ENCODE data around the gene SH3BP2. TPM values are rescaled to one million over a fixed set of nuclear protein-coding genes. Genes with fewer than 3 reads are reported as not detected.

Gene SH3BP2
- polyA plus RNA-seq, 3 donors: 19.1 to 478 (median 26.9) TPM

- H3K79me2 ChIP-seq (ENCODE audit: insufficient read depth, low read length): peaks cover 100% of the 10 kb centered on the region
- intact Hi-C loops (cut with micrococcal nuclease): loop anchor here (2.0 to 5.0 kb wide), 4 partner anchors 14 to 44 kb away; partner anchors contain the start of genes ADD1 (in 1 of the 2) and TNIP2 (in 1 of the 2)
- 6% methylated on average over 22 of the region's 29 CpGs for WGBS (ENCODE audit: insufficient coverage)
Observed at GRCh38 chr4:2798399-2799223, 5.7 kb downstream of the SH3BP2 start.

More at GRCh38 chr4:2798399-2799223, 5.7 kb downstream of the SH3BP2 start:
- H4K20me1 ChIP-seq (ENCODE audit: insufficient read depth, low read length): peaks cover 92% of the 10 kb centered on the region
- Mint-ChIP-seq H3K4me1 (peaks cover 71% of the 10 kb centered on the region), H3K27ac (peak overlapping the region; percentile 97 to 99 (median 99)), H3K4me3 (peak overlapping the region; percentile 96 to 97), H3K36me3 (peaks cover 40 to 64% of the 10 kb centered on the region in 2 donors), H3K27me3 (ENCODE audit: low read depth in 3 of 3) (peaks cover 0 to 4% (median 2%) of the 10 kb centered on the region in 3 donors), H3K9me3 (no peaks in the 10 kb centered on the region)
- H3K4me3 ChIP-seq (replicated peaks in 1 of 3; ENCODE audit: low read depth in 2 of 3, low read length in 3 of 3): peak overlapping the region; percentile 71 to 99 (median 86)
- H3K4me1 ChIP-seq (ENCODE audit: control insufficient read depth in 1 of 2, insufficient read depth in 2 of 2, low read length in 2 of 2): peaks cover 90 to 100% of the 10 kb centered on the region in 2 donors
- peak; percentile 85 to 92 (median 89) for DNase-seq
- H3K4me2 ChIP-seq (replicated peaks; ENCODE audit: extremely low read depth, low read length, poor library complexity, severe bottlenecking): peak overlapping the region; percentile 98
- no peaks in the 10 kb centered on the region for H3K27me3 ChIP-seq (ENCODE audit: control insufficient read depth in 2 of 2, insufficient read depth in 2 of 2, low read length in 2 of 2)
- H3K27ac ChIP-seq (ENCODE audit: low read depth in 1 of 2, low read length in 2 of 2): peak overlapping the region; percentile 99 to 100
- TF ChIP-seq, protein P1, sequence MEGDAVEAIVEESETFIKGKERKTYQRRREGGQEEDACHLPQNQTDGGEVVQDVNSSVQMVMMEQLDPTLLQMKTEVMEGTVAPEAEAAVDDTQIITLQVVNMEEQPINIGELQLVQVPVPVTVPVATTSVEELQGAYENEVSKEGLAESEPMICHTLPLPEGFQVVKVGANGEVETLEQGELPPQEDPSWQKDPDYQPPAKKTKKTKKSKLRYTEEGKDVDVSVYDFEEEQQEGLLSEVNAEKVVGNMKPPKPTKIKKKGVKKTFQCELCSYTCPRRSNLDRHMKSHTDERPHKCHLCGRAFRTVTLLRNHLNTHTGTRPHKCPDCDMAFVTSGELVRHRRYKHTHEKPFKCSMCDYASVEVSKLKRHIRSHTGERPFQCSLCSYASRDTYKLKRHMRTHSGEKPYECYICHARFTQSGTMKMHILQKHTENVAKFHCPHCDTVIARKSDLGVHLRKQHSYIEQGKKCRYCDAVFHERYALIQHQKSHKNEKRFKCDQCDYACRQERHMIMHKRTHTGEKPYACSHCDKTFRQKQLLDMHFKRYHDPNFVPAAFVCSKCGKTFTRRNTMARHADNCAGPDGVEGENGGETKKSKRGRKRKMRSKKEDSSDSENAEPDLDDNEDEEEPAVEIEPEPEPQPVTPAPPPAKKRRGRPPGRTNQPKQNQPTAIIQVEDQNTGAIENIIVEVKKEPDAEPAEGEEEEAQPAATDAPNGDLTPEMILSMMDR (IDR thresholded peaks at IDR 0.05): no peak
- no peak overlapping the region for H2AFZ ChIP-seq (ENCODE audit: insufficient read depth, low read depth, low read length, poor library complexity, severe bottlenecking)
- peak overlapping the region; percentile 96 for H3K9ac ChIP-seq (ENCODE audit: insufficient read depth, low read length, poor library complexity, severe bottlenecking)
- H3K9me3 ChIP-seq (replicated peaks in 1 of 2; ENCODE audit: control insufficient read depth in 1 of 2, insufficient read depth in 1 of 2, low read length in 2 of 2): no peaks in the 10 kb centered on the region
- peaks cover 26 to 31% of the 10 kb centered on the region in 2 donors for H3K36me3 ChIP-seq (replicated peaks in 1 of 2; ENCODE audit: control insufficient read depth in 1 of 2, insufficient read depth in 2 of 2, low read length in 2 of 2)
